ENCODE data around the gene HINT3.

DNA sequence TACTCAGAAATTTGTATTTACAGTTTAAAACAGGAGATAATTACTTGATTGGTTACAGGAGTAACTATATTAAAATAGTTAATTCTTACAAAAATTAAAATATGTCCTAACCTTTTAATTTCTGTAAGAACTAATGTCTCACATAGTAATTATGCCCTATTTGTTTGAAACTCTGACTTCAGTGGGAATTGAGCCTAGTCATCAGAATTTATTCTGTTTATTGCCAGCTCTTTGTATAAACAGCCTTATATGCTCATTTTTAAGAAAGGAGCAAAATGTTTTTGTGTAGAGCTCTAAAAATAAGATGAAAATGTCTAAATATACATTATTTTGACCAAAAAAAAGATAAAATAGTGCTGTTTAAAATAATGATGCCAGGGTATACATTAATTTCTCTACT is 51.2 kb downstream of the HINT3 start:
- TF ChIP-seq POLR2A (IDR thresholded peaks at IDR 0.05) = no peak
- TF ChIP-seq, protein P1, sequence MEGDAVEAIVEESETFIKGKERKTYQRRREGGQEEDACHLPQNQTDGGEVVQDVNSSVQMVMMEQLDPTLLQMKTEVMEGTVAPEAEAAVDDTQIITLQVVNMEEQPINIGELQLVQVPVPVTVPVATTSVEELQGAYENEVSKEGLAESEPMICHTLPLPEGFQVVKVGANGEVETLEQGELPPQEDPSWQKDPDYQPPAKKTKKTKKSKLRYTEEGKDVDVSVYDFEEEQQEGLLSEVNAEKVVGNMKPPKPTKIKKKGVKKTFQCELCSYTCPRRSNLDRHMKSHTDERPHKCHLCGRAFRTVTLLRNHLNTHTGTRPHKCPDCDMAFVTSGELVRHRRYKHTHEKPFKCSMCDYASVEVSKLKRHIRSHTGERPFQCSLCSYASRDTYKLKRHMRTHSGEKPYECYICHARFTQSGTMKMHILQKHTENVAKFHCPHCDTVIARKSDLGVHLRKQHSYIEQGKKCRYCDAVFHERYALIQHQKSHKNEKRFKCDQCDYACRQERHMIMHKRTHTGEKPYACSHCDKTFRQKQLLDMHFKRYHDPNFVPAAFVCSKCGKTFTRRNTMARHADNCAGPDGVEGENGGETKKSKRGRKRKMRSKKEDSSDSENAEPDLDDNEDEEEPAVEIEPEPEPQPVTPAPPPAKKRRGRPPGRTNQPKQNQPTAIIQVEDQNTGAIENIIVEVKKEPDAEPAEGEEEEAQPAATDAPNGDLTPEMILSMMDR (IDR thresholded peaks at IDR 0.05) = no peak
